Body of pancreas (tissue), 4 donors: ENCODE results near the gene SCAMP4.

Experiments used
- CTCF ChIP-seq, 7 experiments: fragments of 450-650 bp in 4 of 7; fragments of 200-600 bp in 3 of 7; sonication (generic) in 3 of 7; IDR thresholded peaks; one replicate each; pipeline ENCODE4 v1.5.1; 2016 to 2019; ENCODE audit warnings: antibody characterized with exemption in 7 of 7
- POLR2A ChIP-seq, 3 donors: fragments of 450-650 bp; IDR thresholded peaks; one replicate each; pipeline ENCODE4 v1.6.1; 2016; ENCODE audit warnings: antibody characterized with exemption in 3 of 3, mild to moderate bottlenecking in 2 of 3

- TF ChIP-seq CTCF (IDR thresholded peaks at IDR 0.05): no peak
- TF ChIP-seq POLR2A (IDR thresholded peaks at IDR 0.05): no peak
Measured at GRCh38 chr19:1954532-1954933, 49.3 kb downstream of the SCAMP4 start.
